NCI-H446 (cell line): ENCODE data around the gene FXYD3.

ENCODE experiments used
- DNase-seq, 2 experiments: peaks; one replicate each; lab custom pipeline; 2025; lab: John Stamatoyannopoulos, UW

The FXYD3 gene

GRCh38 chr19:35115177-35115951, at the start of gene FXYD3:
FXYD3 (plus strand) TSS chr19:35115823; CDS start chr19:35119377, 3,554 bp downstream.
- DNase-seq = no peak

GRCh38 chr19:35066121-35066520, 49.5 kb upstream of the FXYD3 start:
- no peak for DNase-seq

- DNase-seq = peak; percentile 77 to 87
Measured at GRCh38 chr19:35066691-35067563, 48.7 kb upstream of the FXYD3 start.

- DNase-seq = no peak
Measured at GRCh38 chr19:35068941-35069634, 46.5 kb upstream of the FXYD3 start.

GRCh38 chr19:35069696-35070095, 45.9 kb upstream of the FXYD3 start:
- peak in 1 of 2 experiments; percentile 10 for DNase-seq

GRCh38 chr19:35070471-35070870, 45.2 kb upstream of the FXYD3 start:
- no peak for DNase-seq

- no peak for DNase-seq
Measured at GRCh38 chr19:35073516-35073915, 42.1 kb upstream of the FXYD3 start.

GRCh38 chr19:35073941-35074340, 41.7 kb upstream of the FXYD3 start:
- no peak for DNase-seq

GRCh38 chr19:35074426-35075201, 41.0 kb upstream of the FXYD3 start:
- no peak for DNase-seq

- DNase-seq = no peak
Measured at GRCh38 chr19:35075202-35076025, 40.2 kb upstream of the FXYD3 start.

- DNase-seq = no peak
Measured at GRCh38 chr19:35076026-35076370, 39.6 kb upstream of the FXYD3 start.

- DNase-seq = no peak
Measured at GRCh38 chr19:35076657-35077056, 39.0 kb upstream of the FXYD3 start.

- DNase-seq = no peak
Measured at GRCh38 chr19:35077411-35078223, 38.0 kb upstream of the FXYD3 start.

GRCh38 chr19:35079826-35080225, 35.8 kb upstream of the FXYD3 start:
- DNase-seq = no peak

GRCh38 chr19:35080613-35081170, 34.9 kb upstream of the FXYD3 start:
- DNase-seq = no peak

GRCh38 chr19:35081201-35081600, 34.4 kb upstream of the FXYD3 start:
- DNase-seq = no peak

- DNase-seq = no peak
Measured at GRCh38 chr19:35083691-35084508, 31.7 kb upstream of the FXYD3 start.

GRCh38 chr19:35084509-35084762, 31.2 kb upstream of the FXYD3 start:
- DNase-seq = no peak

GRCh38 chr19:35085947-35086346, 29.7 kb upstream of the FXYD3 start:
- DNase-seq = no peak
